Measurements from ENCODE around the gene ADAMTS9. TPM values are rescaled to one million over a fixed set of nuclear protein-coding genes. Genes with fewer than 3 reads are reported as not detected.

Gene ADAMTS9
- total RNA-seq, 4 donors from 2014 or later, result 136 to 1,116 (median 230) TPM

- ATAC-seq (ENCODE audit: low FRiP score) (no peak), DNase-seq (ENCODE audit: low spot score) (no peak)
- no peak for TF ChIP-seq CTCF (IDR thresholded peaks at IDR 0.05)
Measured at GRCh38 chr3:64648927-64649906, 38.6 kb downstream of the ADAMTS9 start.

- ATAC-seq (ENCODE audit: low FRiP score) (no peak), DNase-seq (ENCODE audit: low spot score) (no peak)
- TF ChIP-seq CTCF (IDR thresholded peaks at IDR 0.05), result no peak
Measured at GRCh38 chr3:64647825-64648224, 40.0 kb downstream of the ADAMTS9 start.

GRCh38 chr3:64645243-64645642 is 42.6 kb downstream of the ADAMTS9 start:
- no peak for TF ChIP-seq CTCF (IDR thresholded peaks at IDR 0.05)
- ATAC-seq (ENCODE audit: low FRiP score) (no peak), DNase-seq (ENCODE audit: low spot score) (no peak)

GRCh38 chr3:64644483-64644882 is 43.3 kb downstream of the ADAMTS9 start:
- no peak for DNase-seq (ENCODE audit: low spot score)
- TF ChIP-seq CTCF (IDR thresholded peaks at IDR 0.05), result no peak
- ATAC-seq (ENCODE audit: low FRiP score), result no peak

GRCh38 chr3:64642327-64643151 is 45.3 kb downstream of the ADAMTS9 start:
- no peak for TF ChIP-seq CTCF (IDR thresholded peaks at IDR 0.05)
- DNase-seq (ENCODE audit: low spot score) (no peak), ATAC-seq (ENCODE audit: low FRiP score) (no peak)

GRCh38 chr3:64638981-64639481 is 48.8 kb downstream of the ADAMTS9 start:
- ATAC-seq (ENCODE audit: low FRiP score), result no peak
- DNase-seq (ENCODE audit: low spot score), result no peak
- no peak for TF ChIP-seq CTCF (IDR thresholded peaks at IDR 0.05)
